UCSD-AML1 (cell line): ENCODE results near the gene MBD5.
A peak's percentile ranks its signal among the peaks of the same experiment; 100 is the strongest.

Experiments used
- DNase-seq: peaks from one replicate; lab custom pipeline; 2025; ENCODE audit not compliant: unreplicated experiment; lab: John Stamatoyannopoulos, UW

The MBD5 gene

GRCh38 chr2:148450531-148450930 is 429.6 kb downstream of the MBD5 start:
- DNase-seq = no peak

- DNase-seq = no peak
These were observed 430.2 kb downstream of the MBD5 start for GRCh38 chr2:148451046-148451445.

DNA sequence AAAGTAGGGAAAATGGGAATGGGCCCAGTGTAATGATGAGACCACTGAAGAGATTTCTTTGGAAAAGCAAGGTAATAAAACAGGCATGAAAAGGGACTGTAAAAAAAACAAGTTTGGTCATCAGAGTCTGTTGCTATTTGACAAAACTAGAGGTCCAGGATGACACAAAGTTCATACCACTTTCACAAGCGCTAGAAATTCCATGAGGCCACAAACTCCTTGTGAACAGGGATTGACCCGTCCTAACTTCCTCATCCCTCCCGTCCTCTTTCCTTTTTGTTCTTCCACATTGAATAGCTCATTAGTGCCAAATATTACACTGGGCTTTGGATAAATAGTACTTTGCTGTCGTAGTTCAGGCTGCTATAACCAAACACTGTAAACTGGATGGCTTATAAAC is 434.9 kb downstream of the MBD5 start:
- DNase-seq = no peak

- DNase-seq = no peak
These were observed 437.3 kb downstream of the MBD5 start for GRCh38 chr2:148458171-148458570.

- no peak for DNase-seq
These were observed 438.5 kb downstream of the MBD5 start for GRCh38 chr2:148459377-148459778.

- DNase-seq = no peak
These were observed 441.0 kb downstream of the MBD5 start for GRCh38 chr2:148461876-148462275.

DNA sequence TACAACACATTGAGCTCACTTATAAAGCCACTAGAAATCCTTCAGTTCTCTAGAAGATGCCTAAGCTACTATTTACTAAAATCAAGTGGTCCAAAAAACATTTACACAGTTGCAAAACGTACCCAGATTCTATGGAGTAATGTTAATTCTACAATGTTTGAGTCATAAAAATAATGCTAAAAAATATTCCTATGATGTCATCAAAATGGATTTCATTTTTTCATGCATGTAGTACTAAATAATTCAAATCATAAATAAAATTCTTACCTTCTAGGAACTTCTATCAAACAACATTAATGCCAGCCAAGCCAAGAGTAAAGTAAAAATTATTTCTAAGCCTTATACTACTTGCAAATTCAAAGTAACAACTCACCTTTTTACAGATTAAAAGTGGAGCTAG is 454.7 kb downstream of the MBD5 start:
- DNase-seq = no peak

DNA sequence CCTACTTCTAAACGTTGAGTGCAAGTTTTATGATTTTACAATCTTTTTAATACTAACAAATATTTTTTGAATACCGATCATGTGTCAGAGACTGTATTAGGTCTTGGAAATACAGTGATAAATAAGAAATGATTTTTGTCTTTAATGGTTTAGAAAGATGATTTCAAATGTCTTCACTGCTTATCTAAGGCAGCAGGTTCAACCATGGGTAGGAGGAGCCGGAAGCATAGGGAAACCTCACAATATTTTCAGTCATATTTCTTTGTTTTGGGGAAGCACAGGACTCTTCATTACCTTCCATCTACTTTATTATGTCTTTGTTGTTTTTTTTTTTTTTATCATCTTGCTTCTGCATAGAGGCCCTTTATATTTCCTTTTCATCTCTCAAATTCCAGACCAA is 458.5 kb downstream of the MBD5 start:
- no peak for DNase-seq

DNA sequence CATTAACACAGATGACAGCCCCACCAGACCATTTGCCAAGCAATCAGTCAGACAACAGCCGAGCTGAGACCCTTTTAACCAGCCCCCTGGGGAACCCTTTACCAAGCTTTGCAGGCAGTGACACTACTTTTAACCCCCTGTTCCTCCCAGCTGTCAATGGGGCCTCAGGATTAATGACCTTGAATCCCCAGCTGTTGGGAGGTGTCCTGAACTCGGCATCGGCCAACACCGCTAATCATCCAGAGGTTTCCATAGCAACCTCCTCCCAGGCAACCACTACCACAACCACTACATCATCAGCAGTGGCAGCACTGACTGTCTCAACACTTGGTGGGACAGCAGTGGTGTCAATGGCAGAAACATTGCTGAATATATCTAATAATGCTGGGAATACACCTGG is 462.8 kb downstream of the MBD5 start:
- no peak for DNase-seq

- no peak for DNase-seq
These were observed 463.2 kb downstream of the MBD5 start for GRCh38 chr2:148484066-148484465.

DNA sequence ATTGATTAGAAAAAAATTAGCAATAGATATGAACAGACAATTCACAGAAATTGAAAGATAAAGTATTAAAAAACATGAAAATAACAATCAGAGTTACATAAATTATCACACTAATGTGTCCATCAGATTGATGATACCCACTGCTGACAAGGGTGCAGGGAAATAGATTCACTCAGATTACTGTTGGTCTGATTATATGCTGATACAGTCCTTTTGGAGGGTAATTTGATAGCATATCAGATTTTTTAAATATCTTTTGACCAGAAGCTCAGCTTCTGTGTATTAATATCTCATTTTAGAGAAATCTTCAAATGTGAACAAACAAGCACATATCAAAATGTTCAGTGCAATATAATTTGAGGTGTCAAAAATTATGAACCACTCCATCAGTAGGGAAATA is 465.8 kb downstream of the MBD5 start:
- no peak for DNase-seq

DNA sequence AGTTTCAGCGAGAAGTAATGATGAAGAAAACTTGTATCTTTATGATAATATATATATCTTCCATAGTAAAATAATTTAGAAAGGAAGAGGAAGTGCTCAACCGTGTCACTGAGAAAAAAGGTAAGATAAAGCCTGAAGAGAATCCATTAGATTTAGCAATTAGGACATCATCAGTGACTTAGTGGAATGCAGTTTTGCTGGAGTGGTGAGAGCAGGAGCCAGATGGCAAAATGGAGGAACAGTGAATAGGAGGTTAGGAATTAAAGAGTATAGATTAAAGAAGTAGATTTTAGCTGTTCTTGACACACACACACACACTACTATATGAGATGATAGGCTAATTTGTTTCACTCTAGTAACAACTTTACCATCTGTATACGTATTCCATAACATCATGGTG is 466.5 kb downstream of the MBD5 start:
- DNase-seq = no peak

GRCh38 chr2:148490840-148491439 is 470.0 kb downstream of the MBD5 start:
- no peak for DNase-seq

DNA sequence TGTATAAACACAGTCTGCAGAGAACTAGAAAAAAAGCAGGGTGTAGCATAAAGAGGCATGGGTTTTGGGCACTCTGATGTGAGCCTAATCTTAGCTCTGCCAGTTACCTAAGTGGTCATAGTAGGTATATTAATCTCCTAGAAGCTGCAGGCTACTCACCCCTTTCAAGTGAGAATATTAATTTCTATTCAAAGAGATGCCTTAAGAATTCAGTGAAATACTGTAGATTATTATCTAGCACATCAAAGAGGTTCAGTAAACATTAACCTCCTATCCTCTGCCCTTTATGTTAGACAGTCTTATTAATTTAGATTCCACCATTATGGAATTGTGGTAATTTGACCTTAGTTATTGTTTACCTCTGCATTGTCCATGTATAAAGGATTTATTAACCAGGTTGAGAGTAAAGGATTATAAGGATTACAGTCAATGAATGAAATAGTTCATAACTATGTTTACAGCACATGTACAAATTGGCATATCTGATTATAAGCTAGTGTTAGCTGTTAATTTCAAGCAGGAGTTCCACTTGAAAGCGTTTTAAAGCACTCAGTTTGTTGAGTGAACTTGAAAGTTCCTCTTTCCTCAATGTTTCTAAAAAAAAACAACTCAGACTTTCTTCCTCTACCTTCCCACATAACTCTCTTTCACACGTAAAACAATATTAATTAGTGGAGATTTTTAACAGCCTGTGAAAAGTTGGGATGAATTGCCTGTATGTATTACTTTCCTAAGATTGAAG is 473.1 kb downstream of the MBD5 start:
- DNase-seq = no peak

DNA sequence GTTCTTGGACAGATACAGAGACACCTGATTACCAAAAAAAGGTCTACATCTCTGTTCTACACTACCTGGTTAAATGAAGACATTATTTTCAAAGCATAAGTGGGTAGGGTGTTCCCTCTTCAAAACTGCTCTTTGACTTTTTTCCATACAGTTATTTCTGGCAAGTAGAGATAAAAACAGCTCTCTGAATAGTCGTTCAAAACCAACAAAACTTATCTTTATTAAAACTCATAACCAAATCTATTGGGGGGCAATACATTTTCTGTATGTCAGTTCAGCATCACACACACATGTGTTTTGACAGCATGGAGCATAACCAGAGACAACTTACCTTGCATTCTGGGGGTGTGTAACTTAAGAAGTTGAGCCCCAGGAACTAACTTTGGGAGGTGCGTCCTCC is 474.7 kb downstream of the MBD5 start:
- DNase-seq = no peak

DNA sequence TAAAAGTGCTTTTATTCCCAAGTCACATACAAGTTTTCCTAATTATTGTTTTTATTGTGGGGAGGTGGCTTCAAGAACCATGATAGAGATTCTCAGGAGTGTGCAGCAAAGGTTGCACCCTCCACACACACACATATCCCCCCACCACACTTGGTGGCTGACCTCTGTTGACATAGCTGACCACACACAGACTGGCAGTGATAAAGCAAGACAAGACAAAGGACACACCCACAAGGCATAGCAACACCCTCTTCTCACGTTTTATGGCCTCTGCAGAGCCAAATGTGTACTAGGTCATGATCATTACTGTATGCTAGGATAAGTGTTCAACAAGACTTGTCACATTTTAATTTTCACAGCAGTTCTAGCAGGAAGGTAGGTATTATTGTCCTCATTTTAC is 480.7 kb downstream of the MBD5 start:
- DNase-seq = no peak

DNA sequence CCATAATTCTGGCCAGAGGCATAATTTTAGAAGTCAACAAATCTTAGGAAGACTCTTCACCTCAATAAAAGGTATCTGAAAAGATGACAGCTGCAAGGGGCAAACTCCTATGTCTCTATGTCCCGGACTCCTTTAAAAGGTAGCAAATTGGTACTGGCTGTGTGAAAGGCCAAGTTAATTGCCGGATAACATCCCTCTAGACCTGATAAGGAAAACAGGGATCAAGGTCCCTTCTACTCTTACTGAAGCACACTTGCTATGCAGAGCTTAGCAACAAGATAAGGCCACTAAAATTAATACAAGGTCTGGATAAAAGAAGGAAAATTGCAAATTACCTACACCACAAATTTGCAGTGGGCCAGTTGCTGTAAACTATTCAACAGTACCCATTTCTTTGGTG is 482.6 kb downstream of the MBD5 start:
- no peak for DNase-seq

GRCh38 chr2:148507970-148508369 is 487.1 kb downstream of the MBD5 start:
- no peak for DNase-seq

GRCh38 chr2:148508878-148509287 is 488.0 kb downstream of the MBD5 start:
- no peak for DNase-seq

GRCh38 chr2:148509288-148509902 is 488.5 kb downstream of the MBD5 start:
- peak; percentile 83 for DNase-seq

- DNase-seq = no peak
These were observed 491.0 kb downstream of the MBD5 start for GRCh38 chr2:148511883-148512282.

DNA sequence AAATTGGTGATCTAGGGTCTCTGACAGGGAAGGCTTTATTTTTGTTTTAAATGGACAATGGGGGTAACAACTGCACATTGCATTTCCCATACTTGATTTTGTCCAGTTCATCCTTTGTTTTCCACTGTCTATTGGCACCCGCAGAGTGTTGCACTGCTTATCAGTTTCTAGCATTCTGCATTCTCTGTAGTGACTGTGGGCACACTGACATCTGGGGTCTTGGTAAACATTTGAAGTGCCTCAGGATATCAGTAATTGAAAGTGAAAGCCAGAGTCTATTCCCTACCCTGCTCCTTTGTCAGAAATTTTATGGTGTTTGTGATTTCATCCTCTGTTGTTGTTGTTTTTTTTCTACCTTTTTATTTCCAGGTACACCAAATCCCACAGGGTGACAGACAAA is 491.6 kb downstream of the MBD5 start:
- no peak for DNase-seq

- no peak for DNase-seq
These were observed 492.5 kb downstream of the MBD5 start for GRCh38 chr2:148513427-148513826.
